Neuronal stem cell (in vitro differentiated cells): ENCODE measurements around the gene PAM.

Source experiments
- DNase-seq: peaks from one replicate; pipeline ENCODE4 v3.0.0-alpha.2; 2013; ENCODE audit warnings: low spot score
- H2AFZ ChIP-seq: one replicate; pipeline ENCODE4 v1.6.1; 2013; ENCODE audit warnings: mild to moderate bottlenecking, low read length, inconsistent platforms
- H2AK5ac ChIP-seq: 2 replicates; pipeline ENCODE4 v1.6.1; 2013; ENCODE audit warnings: low read depth, mild to moderate bottlenecking, inconsistent platforms, low read length, moderate library complexity, mixed read lengths
- H2BK120ac ChIP-seq: 2 replicates; pipeline ENCODE4 v1.6.1; 2013; ENCODE audit warnings: low read depth, mild to moderate bottlenecking, inconsistent platforms, low read length, moderate library complexity, mixed read lengths
- H2BK12ac ChIP-seq: one replicate; pipeline ENCODE4 v1.6.1; 2013; ENCODE audit warnings: low read length, inconsistent platforms
- H2BK15ac ChIP-seq: 2 replicates; pipeline ENCODE4 v1.6.1; 2013; ENCODE audit warnings: mild to moderate bottlenecking, low read length, inconsistent platforms, mixed read lengths
- H2BK5ac ChIP-seq: one replicate; pipeline ENCODE4 v1.6.1; 2013; ENCODE audit warnings: inconsistent platforms, mild to moderate bottlenecking, low read length, moderate library complexity
- H3K14ac ChIP-seq: one replicate; pipeline ENCODE4 v1.6.1; 2013; ENCODE audit warnings: low read length, inconsistent platforms
- H3K18ac ChIP-seq: 2 replicates; pipeline ENCODE4 v1.6.1; 2013; ENCODE audit warnings: low read length, inconsistent platforms
- H3K23ac ChIP-seq: 2 replicates; pipeline ENCODE4 v1.6.1; 2013; ENCODE audit warnings: low read depth, mild to moderate bottlenecking, mixed read lengths, low read length, inconsistent platforms; ENCODE audit not compliant: poor library complexity
- H3K27ac ChIP-seq: replicated peaks from 3 replicates; pipeline ENCODE4 v1.5.1; 2013; ENCODE audit warnings: low read length, inconsistent platforms
- H3K27me3 ChIP-seq, 3 experiments: 2 replicates each; pipeline ENCODE4 v1.6.1; 2013; ENCODE audit warnings: low read length in 3 of 3, mild to moderate bottlenecking in 2 of 3, inconsistent platforms in 1 of 3, low read depth in 1 of 3, mixed read lengths in 1 of 3, moderate library complexity in 1 of 3; ENCODE audit not compliant: control insufficient read depth in 3 of 3, insufficient read depth in 3 of 3
- H3K36me3 ChIP-seq, 2 donors: replicated peaks in 1 of 2; 2 replicates each; pipeline ENCODE4 v1.6.1; 2013; ENCODE audit warnings: low read length in 2 of 2; ENCODE audit not compliant: control insufficient read depth in 2 of 2, insufficient read depth in 2 of 2
- H3K4ac ChIP-seq: 2 replicates; pipeline ENCODE4 v1.6.1; 2013; ENCODE audit warnings: inconsistent platforms, mild to moderate bottlenecking, low read length, moderate library complexity
- H3K4me1 ChIP-seq, 2 donors: 1 replicate in 1 of 2; 2 replicates in 1 of 2; pipeline ENCODE4 v1.6.1; 2013; ENCODE audit warnings: low read length in 2 of 2, low read depth in 1 of 2; ENCODE audit not compliant: control insufficient read depth in 2 of 2, insufficient read depth in 1 of 2
- H3K4me2 ChIP-seq: one replicate; pipeline ENCODE4 v1.6.1; 2013; ENCODE audit warnings: mild to moderate bottlenecking, low read length, inconsistent platforms; ENCODE audit not compliant: insufficient read depth, poor library complexity, severe bottlenecking
- H3K4me3 ChIP-seq, 2 donors: 2 replicates each; pipeline ENCODE4 v1.5.1; 2013; ENCODE audit warnings: low read length in 2 of 2, mild to moderate bottlenecking in 2 of 2, inconsistent platforms in 1 of 2, moderate library complexity in 1 of 2
- H3K79me1 ChIP-seq: one replicate; pipeline ENCODE4 v1.6.1; 2013; ENCODE audit warnings: low read depth, mild to moderate bottlenecking, inconsistent platforms, low read length, moderate library complexity
- H3K9ac ChIP-seq: one replicate; pipeline ENCODE4 v1.6.1; 2013; ENCODE audit warnings: mild to moderate bottlenecking, low read depth, low read length, inconsistent platforms; ENCODE audit not compliant: poor library complexity
- H3K9me3 ChIP-seq, 2 donors: replicated peaks in 1 of 2; 2 replicates each; pipeline versions ENCODE3 to v1.6.1; 2013; ENCODE audit warnings: low read length in 2 of 2, mild to moderate bottlenecking in 2 of 2, inconsistent platforms in 1 of 2, low read depth in 1 of 2, mixed read lengths in 1 of 2, moderate library complexity in 1 of 2; ENCODE audit not compliant: control insufficient read depth in 2 of 2, insufficient read depth in 1 of 2
- H4K8ac ChIP-seq: one replicate; pipeline ENCODE4 v1.6.1; 2013; ENCODE audit warnings: low read depth, mild to moderate bottlenecking, inconsistent platforms, low read length, moderate library complexity
- H4K91ac ChIP-seq: one replicate; pipeline ENCODE4 v1.6.1; 2013; ENCODE audit warnings: low read length, low read depth, mild to moderate bottlenecking, inconsistent platforms; ENCODE audit not compliant: poor library complexity
- WGBS, 2 donors: extraction: QIAGEN DNeasy Blood & Tissue Kit; methylation state at CpG; one replicate each; pipeline ENCODE4 v1.1.7; 2013; ENCODE audit warnings: missing lambda C conversion rate in 2 of 2, mixed read lengths in 1 of 2; ENCODE audit not compliant: insufficient read length in 2 of 2, insufficient replicate concordance in 1 of 2; ENCODE audit errors: extremely low coverage in 2 of 2; 5-methylcytosine and 5-hydroxymethylcytosine counted together

PAM gene

GRCh38 chr5:102965653-102966052, 210.5 kb downstream of the PAM start:
- H3K36me3 ChIP-seq: peaks cover 0 to 48% of the 10 kb centered on the region in 2 donors
- no peak for DNase-seq
- no CpG with 5 or more reads among the region's 1 CpG for WGBS, 2 donors
- H3K18ac ChIP-seq: no peak overlapping the region
- no peak overlapping the region for H3K9ac ChIP-seq
- no peak overlapping the region for H3K4me3 ChIP-seq
- no peak overlapping the region for H4K91ac ChIP-seq
- H2AK5ac ChIP-seq: no peak overlapping the region
- no peak overlapping the region for H4K8ac ChIP-seq
- no peak overlapping the region for H2BK12ac ChIP-seq
- H2BK120ac ChIP-seq: no peak overlapping the region
- H3K23ac ChIP-seq: no peak overlapping the region
- H3K4me1 ChIP-seq: no peaks in the 10 kb centered on the region
- no peak overlapping the region for H3K4me2 ChIP-seq
- H3K9me3 ChIP-seq: no peaks in the 10 kb centered on the region
- H3K79me1 ChIP-seq: no peaks in the 10 kb centered on the region
- H2BK5ac ChIP-seq: no peak overlapping the region
- no peak overlapping the region for H2BK15ac ChIP-seq
- no peak overlapping the region for H3K27ac ChIP-seq
- no peak overlapping the region for H2AFZ ChIP-seq
- H3K14ac ChIP-seq: no peak overlapping the region
- H3K4ac ChIP-seq: no peak overlapping the region
- no peaks in the 10 kb centered on the region for H3K27me3 ChIP-seq

- Histone ChIP-seq H3K9me3 (no peaks in the 10 kb centered on the region), H4K8ac (no peak overlapping the region), H3K79me1 (no peaks in the 10 kb centered on the region), H2BK120ac (no peak overlapping the region), H3K4ac (no peak overlapping the region), H3K14ac (no peak overlapping the region), H3K27me3 (no peaks in the 10 kb centered on the region), H3K23ac (no peak overlapping the region), H3K18ac (no peak overlapping the region), H2AK5ac (no peak overlapping the region), H3K9ac (no peak overlapping the region), H3K4me1 (no peaks in the 10 kb centered on the region), H3K4me3 (no peak overlapping the region), H2AFZ (no peak overlapping the region), H3K36me3 (peaks cover 0 to 26% of the 10 kb centered on the region in 2 donors), H3K4me2 (no peak overlapping the region), H2BK12ac (no peak overlapping the region), H3K27ac (no peak overlapping the region), H2BK5ac (no peak overlapping the region), H4K91ac (no peak overlapping the region), H2BK15ac (no peak overlapping the region)
- DNase-seq: no peak
- no CpG with 5 or more reads among the region's 3 CpGs for WGBS, 2 donors
Observed at GRCh38 chr5:102969641-102970040, 214.5 kb downstream of the PAM start.

GRCh38 chr5:102971676-102972293, 216.7 kb downstream of the PAM start:
- Histone ChIP-seq H3K36me3 (peaks cover 2 to 20% of the 10 kb centered on the region in 2 donors), H2BK120ac (no peak overlapping the region), H2BK5ac (no peak overlapping the region), H3K4me3 (no peak overlapping the region), H3K9me3 (no peaks in the 10 kb centered on the region), H3K14ac (no peak overlapping the region), H3K4me2 (no peak overlapping the region), H3K23ac (no peak overlapping the region), H4K8ac (no peak overlapping the region), H3K27me3 (no peaks in the 10 kb centered on the region), H3K18ac (no peak overlapping the region), H2AK5ac (no peak overlapping the region), H3K79me1 (no peaks in the 10 kb centered on the region), H3K27ac (no peak overlapping the region), H2BK15ac (no peak overlapping the region), H2AFZ (no peak overlapping the region), H4K91ac (no peak overlapping the region), H3K9ac (no peak overlapping the region), H2BK12ac (no peak overlapping the region), H3K4ac (no peak overlapping the region), H3K4me1 (peaks cover 0 to 9% of the 10 kb centered on the region in 2 donors)
- no peak for DNase-seq
- WGBS, 2 donors: no CpG with 5 or more reads among the region's 1 CpG

- no peaks in the 10 kb centered on the region for H3K9me3 ChIP-seq
- H2BK15ac ChIP-seq: no peak overlapping the region
- no peaks in the 10 kb centered on the region for H3K79me1 ChIP-seq
- no peak overlapping the region for H3K18ac ChIP-seq
- H3K4ac ChIP-seq: no peak overlapping the region
- no peak overlapping the region for H2AFZ ChIP-seq
- H4K8ac ChIP-seq: no peak overlapping the region
- no peak overlapping the region for H2AK5ac ChIP-seq
- H3K9ac ChIP-seq: no peak overlapping the region
- H3K36me3 ChIP-seq: peaks cover 2 to 23% of the 10 kb centered on the region in 2 donors
- H2BK12ac ChIP-seq: no peak overlapping the region
- no peak overlapping the region for H3K4me3 ChIP-seq
- H3K4me1 ChIP-seq: peaks cover 0 to 9% of the 10 kb centered on the region in 2 donors
- H3K23ac ChIP-seq: no peak overlapping the region
- no peak for DNase-seq
- no peak overlapping the region for H4K91ac ChIP-seq
- H3K14ac ChIP-seq: no peak overlapping the region
- WGBS, 2 donors: no CpG with 5 or more reads among the region's 3 CpGs
- H3K27ac ChIP-seq: no peak overlapping the region
- no peak overlapping the region for H2BK120ac ChIP-seq
- no peak overlapping the region for H2BK5ac ChIP-seq
- no peaks in the 10 kb centered on the region for H3K27me3 ChIP-seq
- no peak overlapping the region for H3K4me2 ChIP-seq
Observed at GRCh38 chr5:102974177-102974576, 219.1 kb downstream of the PAM start.
